OCI-LY1 (cell line): Measurements from ENCODE around the gene ZNF497.

ENCODE experiments used
- H2AFZ ChIP-seq: fragments of 200-600 bp; sonication (generic), shearing (Covaris generic); 2 replicates; pipeline ENCODE4 v1.6.0; 2014; ENCODE audit warnings: antibody characterized with exemption, mild to moderate bottlenecking, low read length
- H3F3A ChIP-seq: fragments of 200-600 bp; sonication (generic), shearing (Covaris generic); 2 replicates; pipeline ENCODE4 v1.6.0; 2014; ENCODE audit warnings: mild to moderate bottlenecking, antibody characterized with exemption, low read length, moderate library complexity; ENCODE audit not compliant: insufficient read depth
- H3K27ac ChIP-seq: fragments of 200-600 bp; sonication (generic); 2 replicates; pipeline ENCODE4 v1.5.1; 2014; ENCODE audit warnings: low read length, mixed run types, mild to moderate bottlenecking, low read depth; ENCODE audit not compliant: poor library complexity, severe bottlenecking
- H3K27me3 ChIP-seq: fragments of 200-600 bp; sonication (generic); 2 replicates; pipeline ENCODE4 v1.6.0; 2014; ENCODE audit warnings: antibody characterized with exemption, mild to moderate bottlenecking, low read length, moderate library complexity; ENCODE audit not compliant: insufficient read depth
- H3K36me3 ChIP-seq: fragments of 200-600 bp; sonication (generic); 2 replicates; pipeline ENCODE4 v1.6.1; 2014; ENCODE audit warnings: mild to moderate bottlenecking, antibody characterized with exemption, low read length, moderate library complexity, mixed read lengths; ENCODE audit not compliant: insufficient read depth
- H3K4me1 ChIP-seq: fragments of 200-600 bp; sonication (generic); 2 replicates; pipeline ENCODE4 v1.5.1; 2014; ENCODE audit warnings: mild to moderate bottlenecking, low read length, moderate library complexity; ENCODE audit not compliant: insufficient read depth, severe bottlenecking
- H3K4me2 ChIP-seq: fragments of 200-600 bp; sonication (generic), shearing (Covaris generic); 2 replicates; pipeline ENCODE4 v1.6.1; 2014; ENCODE audit warnings: low read length
- H3K4me3 ChIP-seq: fragments of 200-600 bp; sonication (generic); 2 replicates; pipeline ENCODE4 v1.5.1; 2014; ENCODE audit warnings: low read length, low read depth, mild to moderate bottlenecking, mixed read lengths; ENCODE audit not compliant: poor library complexity, severe bottlenecking
- H3K79me2 ChIP-seq: fragments of 200-600 bp; shearing (Covaris generic); 2 replicates; pipeline ENCODE4 v1.6.1; 2016; ENCODE audit warnings: mixed run types, low read length, mixed read lengths; ENCODE audit not compliant: insufficient read depth
- H3K9ac ChIP-seq: fragments of 200-600 bp; sonication (generic), shearing (Covaris generic); 2 replicates; pipeline ENCODE4 v1.6.1; 2014; ENCODE audit warnings: mild to moderate bottlenecking, low read length, mixed read lengths
- H3K9me2 ChIP-seq: fragments of 200-600 bp; sonication (generic), shearing (Covaris generic); 2 replicates; pipeline ENCODE4 v1.6.1; 2014; ENCODE audit warnings: low read depth, mild to moderate bottlenecking, low read length, mixed read lengths
- H3K9me3 ChIP-seq: fragments of 200-600 bp; shearing (Covaris generic); 2 replicates; pipeline ENCODE4 v1.6.1; 2014; ENCODE audit warnings: low read length, mixed read lengths
- H4K20me1 ChIP-seq: fragments of 200-600 bp; sonication (generic), shearing (Covaris generic); 2 replicates; pipeline ENCODE4 v1.6.0; 2016; ENCODE audit warnings: mild to moderate bottlenecking, low read length; ENCODE audit not compliant: insufficient read depth
- CTCF ChIP-seq: fragments of 200-600 bp; sonication (generic), shearing (Covaris generic); IDR thresholded peaks from 2 replicates; pipeline ENCODE4 v1.5.1; 2017; ENCODE audit warnings: mild to moderate bottlenecking, antibody characterized with exemption, low read length, moderate library complexity, mixed read lengths
- EZH2 ChIP-seq: fragments of 200-600 bp; sonication (generic), shearing (Covaris generic); IDR thresholded peaks from 2 replicates; pipeline ENCODE4 v1.8.0; 2017; ENCODE audit warnings: borderline replicate concordance, mixed run types, mild to moderate bottlenecking, antibody characterized with exemption, low read length, moderate library complexity, mixed read lengths

ZNF497 gene

GRCh38 chr19:58397533-58398037, 35.0 kb upstream of the ZNF497 start:
- Histone ChIP-seq H3K27me3 (no peaks in the 10 kb centered on the region), H3K36me3 (peaks cover 34% of the 10 kb centered on the region), H3F3A (no peaks in the 10 kb centered on the region), H3K4me1 (peaks cover 16% of the 10 kb centered on the region), H3K79me2 (no peaks in the 10 kb centered on the region), H3K27ac (no peak overlapping the region), H3K9me3 (no peaks in the 10 kb centered on the region), H3K9ac (no peak overlapping the region), H3K4me2 (no peak overlapping the region), H3K4me3 (no peak overlapping the region), H3K9me2 (no peaks in the 10 kb centered on the region), H2AFZ (no peak overlapping the region), H4K20me1 (no peaks in the 10 kb centered on the region)
- TF ChIP-seq CTCF: no peak
- no peak for TF ChIP-seq EZH2

- peaks cover 41% of the 10 kb centered on the region for H3K36me3 ChIP-seq
- no peak for TF ChIP-seq CTCF
- TF ChIP-seq EZH2: no peak
- peaks cover 10% of the 10 kb centered on the region for H3K4me1 ChIP-seq
- no peaks in the 10 kb centered on the region for H3K9me3 ChIP-seq
- no peaks in the 10 kb centered on the region for H4K20me1 ChIP-seq
- H3K9ac ChIP-seq: no peak overlapping the region
- no peak overlapping the region for H3K27ac ChIP-seq
- H3K9me2 ChIP-seq: no peaks in the 10 kb centered on the region
- H3K79me2 ChIP-seq: no peaks in the 10 kb centered on the region
- no peak overlapping the region for H3K4me3 ChIP-seq
- no peaks in the 10 kb centered on the region for H3K27me3 ChIP-seq
- H3K4me2 ChIP-seq: no peak overlapping the region
- H3F3A ChIP-seq: no peaks in the 10 kb centered on the region
- no peak overlapping the region for H2AFZ ChIP-seq
Observed at GRCh38 chr19:58396691-58397532, 34.4 kb upstream of the ZNF497 start.

- H3K4me2 ChIP-seq: no peak overlapping the region
- TF ChIP-seq EZH2 (no peak), CTCF (no peak)
- H3F3A ChIP-seq: no peaks in the 10 kb centered on the region
- H3K4me3 ChIP-seq: no peak overlapping the region
- H3K4me1 ChIP-seq: peaks cover 6% of the 10 kb centered on the region
- H3K27me3 ChIP-seq: no peaks in the 10 kb centered on the region
- no peak overlapping the region for H3K27ac ChIP-seq
- H2AFZ ChIP-seq: no peak overlapping the region
- no peaks in the 10 kb centered on the region for H3K9me2 ChIP-seq
- peaks cover 49% of the 10 kb centered on the region for H3K36me3 ChIP-seq
- H3K9me3 ChIP-seq: no peaks in the 10 kb centered on the region
- H3K9ac ChIP-seq: no peak overlapping the region
- no peaks in the 10 kb centered on the region for H4K20me1 ChIP-seq
- H3K79me2 ChIP-seq: no peaks in the 10 kb centered on the region
Observed at GRCh38 chr19:58395979-58396627, 33.6 kb upstream of the ZNF497 start.
